ENCODE data around the gene PCNT.
"Not testable (repeated sequence)": the region's sequence is repeated elsewhere in the genome, so short reads cannot be mapped to it uniquely, and the experiment has no call there.

Gene PCNT

GRCh38 chr21:46437096-46437498 is 113.1 kb downstream of the PCNT start:
- Histone ChIP-seq H3K27ac (ENCODE audit: low read depth, low read length) (no peak overlapping the region), H3K9me3 (ENCODE audit: control insufficient read depth in 5 of 5, low read length in 5 of 5) (no peaks in the 10 kb centered on the region), H3K36me3 (ENCODE audit: control insufficient read depth in 5 of 5, insufficient read depth in 5 of 5, low read length in 5 of 5) (peaks cover 2 to 88% (median 73%) of the 10 kb centered on the region in 5 donors), H3K27me3 (ENCODE audit: control insufficient read depth in 5 of 5, insufficient read depth in 4 of 5, low read length in 5 of 5) (no peaks in the 10 kb centered on the region), H3K9ac (ENCODE audit: low read length in 5 of 5) (no peak overlapping the region), H3K4me3 (ENCODE audit: low read depth in 1 of 5, low read length in 5 of 5) (no peak overlapping the region), H3K4me1 (ENCODE audit: control insufficient read depth in 5 of 5, insufficient read depth in 5 of 5, low read length in 5 of 5) (no peaks in the 10 kb centered on the region)

- Histone ChIP-seq H3K4me3 (ENCODE audit: low read depth in 1 of 5, low read length in 5 of 5) (no peak overlapping the region), H3K9ac (ENCODE audit: low read length in 5 of 5) (no peak overlapping the region), H3K27ac (ENCODE audit: low read depth, low read length) (no peak overlapping the region), H3K4me1 (ENCODE audit: control insufficient read depth in 5 of 5, insufficient read depth in 5 of 5, low read length in 5 of 5) (no peaks in the 10 kb centered on the region), H3K27me3 (ENCODE audit: control insufficient read depth in 5 of 5, insufficient read depth in 4 of 5, low read length in 5 of 5) (no peaks in the 10 kb centered on the region), H3K36me3 (ENCODE audit: control insufficient read depth in 5 of 5, insufficient read depth in 5 of 5, low read length in 5 of 5) (peaks cover 0 to 88% (median 73%) of the 10 kb centered on the region in 5 donors), H3K9me3 (ENCODE audit: control insufficient read depth in 5 of 5, low read length in 5 of 5) (no peaks in the 10 kb centered on the region)
These were observed 113.6 kb downstream of the PCNT start for GRCh38 chr21:46437511-46437910.

GRCh38 chr21:46438241-46438640 is 114.3 kb downstream of the PCNT start:
- Histone ChIP-seq H3K4me3 (ENCODE audit: low read depth in 1 of 5, low read length in 5 of 5) (no peak overlapping the region), H3K4me1 (ENCODE audit: control insufficient read depth in 5 of 5, insufficient read depth in 5 of 5, low read length in 5 of 5) (no peaks in the 10 kb centered on the region), H3K9ac (ENCODE audit: low read length in 5 of 5) (no peak overlapping the region), H3K9me3 (ENCODE audit: control insufficient read depth in 5 of 5, low read length in 5 of 5) (no peaks in the 10 kb centered on the region), H3K36me3 (ENCODE audit: control insufficient read depth in 5 of 5, insufficient read depth in 5 of 5, low read length in 5 of 5) (peaks cover 0 to 89% (median 79%) of the 10 kb centered on the region in 5 donors), H3K27ac (ENCODE audit: low read depth, low read length) (no peak overlapping the region), H3K27me3 (ENCODE audit: control insufficient read depth in 5 of 5, insufficient read depth in 4 of 5, low read length in 5 of 5) (no peaks in the 10 kb centered on the region)

- Histone ChIP-seq H3K27ac (ENCODE audit: low read depth, low read length) (no peak overlapping the region), H3K9ac (ENCODE audit: low read length in 5 of 5) (no peak overlapping the region), H3K4me1 (ENCODE audit: control insufficient read depth in 5 of 5, insufficient read depth in 5 of 5, low read length in 5 of 5) (peaks cover 0 to 9% (median 5%) of the 10 kb centered on the region in 5 donors), H3K36me3 (ENCODE audit: control insufficient read depth in 5 of 5, insufficient read depth in 5 of 5, low read length in 5 of 5) (peaks cover 2 to 87% (median 73%) of the 10 kb centered on the region in 5 donors), H3K9me3 (ENCODE audit: control insufficient read depth in 5 of 5, low read length in 5 of 5) (no peaks in the 10 kb centered on the region), H3K4me3 (ENCODE audit: low read depth in 1 of 5, low read length in 5 of 5) (no peak overlapping the region), H3K27me3 (ENCODE audit: control insufficient read depth in 5 of 5, insufficient read depth in 4 of 5, low read length in 5 of 5) (no peaks in the 10 kb centered on the region)
These were observed 116.0 kb downstream of the PCNT start for GRCh38 chr21:46439906-46440305.

- peaks cover 2 to 84% (median 69%) of the 10 kb centered on the region in 5 donors for H3K36me3 ChIP-seq (ENCODE audit: control insufficient read depth in 5 of 5, insufficient read depth in 5 of 5, low read length in 5 of 5)
These were observed 117.4 kb downstream of the PCNT start for GRCh38 chr21:46441331-46441730.

GRCh38 chr21:46441961-46442498 is 118.1 kb downstream of the PCNT start:
- H3K27me3 ChIP-seq (ENCODE audit: control insufficient read depth in 5 of 5, insufficient read depth in 4 of 5, low read length in 5 of 5): no peaks in the 10 kb centered on the region
- H3K27ac ChIP-seq (ENCODE audit: low read depth, low read length): no peak overlapping the region
- H3K4me3 ChIP-seq (ENCODE audit: low read depth in 1 of 5, low read length in 5 of 5): no peak overlapping the region
- H3K9ac ChIP-seq (ENCODE audit: low read length in 5 of 5): no peak overlapping the region
- peaks cover 0 to 9% (median 7%) of the 10 kb centered on the region in 5 donors for H3K4me1 ChIP-seq (ENCODE audit: control insufficient read depth in 5 of 5, insufficient read depth in 5 of 5, low read length in 5 of 5)
- H3K36me3 ChIP-seq (ENCODE audit: control insufficient read depth in 5 of 5, insufficient read depth in 5 of 5, low read length in 5 of 5): peaks cover 2 to 78% (median 63%) of the 10 kb centered on the region in 5 donors
- no peaks in the 10 kb centered on the region for H3K9me3 ChIP-seq (ENCODE audit: control insufficient read depth in 5 of 5, low read length in 5 of 5)

More at GRCh38 chr21:46441331-46441730, 117.4 kb downstream of the PCNT start:
- H3K27ac ChIP-seq (ENCODE audit: low read depth, low read length): no peak overlapping the region
- no peaks in the 10 kb centered on the region for H3K27me3 ChIP-seq (ENCODE audit: control insufficient read depth in 5 of 5, insufficient read depth in 4 of 5, low read length in 5 of 5)
- peaks cover 0 to 9% (median 7%) of the 10 kb centered on the region in 5 donors for H3K4me1 ChIP-seq (ENCODE audit: control insufficient read depth in 5 of 5, insufficient read depth in 5 of 5, low read length in 5 of 5)
- H3K4me3 ChIP-seq (ENCODE audit: low read depth in 1 of 5, low read length in 5 of 5): no peak overlapping the region
- no peaks in the 10 kb centered on the region for H3K9me3 ChIP-seq (ENCODE audit: control insufficient read depth in 5 of 5, low read length in 5 of 5)
- H3K9ac ChIP-seq (ENCODE audit: low read length in 5 of 5): no peak overlapping the region

GRCh38 chr21:46442938-46443337 is 119.0 kb downstream of the PCNT start:
- H3K27me3 ChIP-seq (ENCODE audit: control insufficient read depth in 5 of 5, insufficient read depth in 4 of 5, low read length in 5 of 5): no peaks in the 10 kb centered on the region
- H3K9ac ChIP-seq (ENCODE audit: low read length in 5 of 5): no peak overlapping the region
- no peaks in the 10 kb centered on the region for H3K9me3 ChIP-seq (ENCODE audit: control insufficient read depth in 5 of 5, low read length in 5 of 5)
- peaks cover 0 to 9% (median 7%) of the 10 kb centered on the region in 5 donors for H3K4me1 ChIP-seq (ENCODE audit: control insufficient read depth in 5 of 5, insufficient read depth in 5 of 5, low read length in 5 of 5)
- peaks cover 2 to 72% (median 54%) of the 10 kb centered on the region in 5 donors for H3K36me3 ChIP-seq (ENCODE audit: control insufficient read depth in 5 of 5, insufficient read depth in 5 of 5, low read length in 5 of 5)
- H3K4me3 ChIP-seq (ENCODE audit: low read depth in 1 of 5, low read length in 5 of 5): no peak overlapping the region
- H3K27ac ChIP-seq (ENCODE audit: low read depth, low read length): no peak overlapping the region

- no peak overlapping the region for H3K4me3 ChIP-seq (ENCODE audit: low read depth in 1 of 5, low read length in 5 of 5)
- peaks cover 0 to 5% (median 0%) of the 10 kb centered on the region in 5 donors for H3K9me3 ChIP-seq (ENCODE audit: control insufficient read depth in 5 of 5, low read length in 5 of 5)
- H3K27me3 ChIP-seq (ENCODE audit: control insufficient read depth in 5 of 5, insufficient read depth in 4 of 5, low read length in 5 of 5): no peaks in the 10 kb centered on the region
- H3K9ac ChIP-seq (ENCODE audit: low read length in 5 of 5): peak overlapping the region in 1 of 5 donors; percentile 5
- peaks cover 2 to 66% (median 49%) of the 10 kb centered on the region in 5 donors for H3K36me3 ChIP-seq (ENCODE audit: control insufficient read depth in 5 of 5, insufficient read depth in 5 of 5, low read length in 5 of 5)
- peaks cover 0 to 9% (median 7%) of the 10 kb centered on the region in 5 donors for H3K4me1 ChIP-seq (ENCODE audit: control insufficient read depth in 5 of 5, insufficient read depth in 5 of 5, low read length in 5 of 5)
- H3K27ac ChIP-seq (ENCODE audit: low read depth, low read length): no peak overlapping the region
These were observed 120.0 kb downstream of the PCNT start for GRCh38 chr21:46443910-46444309.

- peaks cover 0 to 6% (median 0%) of the 10 kb centered on the region in 5 donors for H3K9me3 ChIP-seq (ENCODE audit: control insufficient read depth in 5 of 5, low read length in 5 of 5)
- H3K36me3 ChIP-seq (ENCODE audit: control insufficient read depth in 5 of 5, insufficient read depth in 5 of 5, low read length in 5 of 5): peaks cover 2 to 25% (median 8%) of the 10 kb centered on the region in 5 donors
- no peak overlapping the region for H3K9ac ChIP-seq (ENCODE audit: low read length in 5 of 5)
- H3K4me1 ChIP-seq (ENCODE audit: control insufficient read depth in 5 of 5, insufficient read depth in 5 of 5, low read length in 5 of 5): peaks cover 0 to 9% (median 7%) of the 10 kb centered on the region in 5 donors
- H3K27ac ChIP-seq (ENCODE audit: low read depth, low read length): no peak overlapping the region
- H3K27me3 ChIP-seq (ENCODE audit: control insufficient read depth in 5 of 5, insufficient read depth in 4 of 5, low read length in 5 of 5): no peaks in the 10 kb centered on the region
- H3K4me3 ChIP-seq (ENCODE audit: low read depth in 1 of 5, low read length in 5 of 5): no peak overlapping the region
These were observed 124.2 kb downstream of the PCNT start for GRCh38 chr21:46448108-46448507.

- H3K9me3 ChIP-seq (ENCODE audit: control insufficient read depth in 5 of 5, low read length in 5 of 5); H3K9ac ChIP-seq (ENCODE audit: low read length in 5 of 5); H3K4me1 ChIP-seq (ENCODE audit: control insufficient read depth in 5 of 5, insufficient read depth in 5 of 5, low read length in 5 of 5); H3K27me3 ChIP-seq (ENCODE audit: control insufficient read depth in 5 of 5, insufficient read depth in 4 of 5, low read length in 5 of 5); H3K27ac ChIP-seq (ENCODE audit: low read depth, low read length); H3K4me3 ChIP-seq (ENCODE audit: low read depth in 1 of 5, low read length in 5 of 5): not testable (repeated sequence)
- H3K36me3 ChIP-seq (ENCODE audit: control insufficient read depth in 5 of 5, insufficient read depth in 5 of 5, low read length in 5 of 5): peaks cover 2 to 20% (median 5%) of the 10 kb centered on the region in 5 donors
These were observed 124.9 kb downstream of the PCNT start for GRCh38 chr21:46448855-46449254.
